Upper lobe of right lung (tissue), 1 donor: Measurements from ENCODE around the gene TRAF3. TPM values are rescaled to one million over a fixed set of nuclear protein-coding genes. Genes with fewer than 3 reads are reported as not detected.

Experiments
- ATAC-seq: fragments of 200-7000 bp; cut with Tn5 transposase; one replicate; pipeline ENCODE4 v1.9.1; 2020; ENCODE audit warnings: mild to moderate bottlenecking, moderate library complexity
- DNase-seq: peaks from one replicate; pipeline ENCODE4 v3.0.0-alpha.2; 2020
- H3K27ac ChIP-seq: fragments of 200-600 bp; one replicate; pipeline ENCODE4 v1.8.0; 2022
- H3K27me3 ChIP-seq: fragments of 200-600 bp; one replicate; pipeline ENCODE4 v1.8.0; 2022; ENCODE audit warnings: mild to moderate bottlenecking
- H3K36me3 ChIP-seq: fragments of 200-600 bp; one replicate; pipeline ENCODE4 v1.8.0; 2022
- H3K4me1 ChIP-seq: fragments of 200-600 bp; one replicate; pipeline ENCODE4 v1.8.0; 2022
- H3K4me3 ChIP-seq: fragments of 200-600 bp; one replicate; pipeline ENCODE4 v1.8.0; 2022; ENCODE audit warnings: mild to moderate bottlenecking
- H3K9me3 ChIP-seq: fragments of 200-600 bp; one replicate; pipeline ENCODE4 v1.8.0; 2022
- intact Hi-C: fragments of 100-400 bp; cut with DNase I; formaldehyde crosslinking; loops from one replicate; pipeline ENCODE4 v1.11.0; 2022
- total RNA-seq: library from RNA; stranded (reverse); fragmentation: NEBNext Ultra II Directional; extraction: Animal tissue kit (Norgen Biotek cat#: 25700); gene quantifications from one replicate; pipeline ENCODE4 v1.2.1, GENCODE V29; 2021
- TF ChIP-seq, protein P1 (sequence below): fragments of 200-600 bp; IDR thresholded peaks from one replicate; pipeline ENCODE4 v1.8.0; 2022; ENCODE audit warnings: antibody characterized with exemption
- donor health status: DM: no; HTN: yes; CAD: no; lungs with severe emphysema.

The TRAF3 gene
- total RNA-seq, 1 donor from 2014 or later = 22.3 TPM

DNA sequence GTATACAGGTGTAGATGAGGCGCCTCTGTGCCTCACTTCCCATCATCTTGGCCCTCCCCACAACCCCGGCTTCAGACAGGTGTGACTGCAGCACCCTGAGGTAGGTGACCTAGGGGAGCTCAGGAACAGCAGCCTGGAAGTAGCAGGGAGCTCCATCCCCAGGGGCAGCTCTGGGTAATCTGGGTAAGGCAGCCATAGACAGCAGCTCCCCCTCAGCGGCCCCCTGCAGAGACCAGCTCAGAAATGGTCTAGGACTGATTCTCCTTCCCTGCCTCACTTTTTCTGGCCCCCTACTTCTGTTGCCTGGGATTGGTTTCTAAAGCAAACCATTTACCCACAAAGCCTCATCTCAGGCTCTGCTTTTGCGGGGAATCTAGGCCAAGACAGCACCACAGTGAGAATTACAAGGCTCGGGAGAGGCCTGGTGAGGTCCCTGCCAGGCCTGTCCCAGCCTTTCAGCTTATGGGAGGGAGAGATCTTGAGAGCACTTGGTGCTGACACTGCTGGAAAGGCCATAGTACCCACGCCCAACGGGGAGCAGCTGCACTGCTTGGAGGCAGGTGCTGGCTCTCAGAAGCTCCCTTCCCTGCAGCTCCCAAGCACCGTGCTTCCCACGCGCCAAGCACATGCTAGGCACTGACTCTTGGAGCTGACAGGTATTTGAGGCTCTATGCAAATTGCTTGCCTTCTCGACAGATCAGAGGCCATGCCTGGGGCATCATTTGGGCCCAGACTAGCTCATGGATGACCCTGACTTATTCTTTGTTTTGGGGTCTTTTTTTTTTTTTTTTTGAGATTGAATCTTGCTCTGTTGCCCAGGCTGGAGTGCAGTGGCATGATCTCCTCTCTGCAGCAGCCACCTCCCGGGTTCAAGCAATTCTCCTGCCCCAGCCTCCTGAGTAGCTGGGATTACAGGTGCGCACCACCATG lies 45.1 kb upstream of the TRAF3 start:
- Histone ChIP-seq H3K9me3 (no peaks in the 10 kb centered on the region), H3K4me3 (no peak overlapping the region), H3K27ac (no peak overlapping the region), H3K27me3 (no peaks in the 10 kb centered on the region), H3K36me3 (peaks cover 27% of the 10 kb centered on the region), H3K4me1 (no peaks in the 10 kb centered on the region)
- DNase-seq (peak; percentile 46), ATAC-seq (peak; percentile 27)
- intact Hi-C loops = no loop called here
- TF ChIP-seq, protein P1, sequence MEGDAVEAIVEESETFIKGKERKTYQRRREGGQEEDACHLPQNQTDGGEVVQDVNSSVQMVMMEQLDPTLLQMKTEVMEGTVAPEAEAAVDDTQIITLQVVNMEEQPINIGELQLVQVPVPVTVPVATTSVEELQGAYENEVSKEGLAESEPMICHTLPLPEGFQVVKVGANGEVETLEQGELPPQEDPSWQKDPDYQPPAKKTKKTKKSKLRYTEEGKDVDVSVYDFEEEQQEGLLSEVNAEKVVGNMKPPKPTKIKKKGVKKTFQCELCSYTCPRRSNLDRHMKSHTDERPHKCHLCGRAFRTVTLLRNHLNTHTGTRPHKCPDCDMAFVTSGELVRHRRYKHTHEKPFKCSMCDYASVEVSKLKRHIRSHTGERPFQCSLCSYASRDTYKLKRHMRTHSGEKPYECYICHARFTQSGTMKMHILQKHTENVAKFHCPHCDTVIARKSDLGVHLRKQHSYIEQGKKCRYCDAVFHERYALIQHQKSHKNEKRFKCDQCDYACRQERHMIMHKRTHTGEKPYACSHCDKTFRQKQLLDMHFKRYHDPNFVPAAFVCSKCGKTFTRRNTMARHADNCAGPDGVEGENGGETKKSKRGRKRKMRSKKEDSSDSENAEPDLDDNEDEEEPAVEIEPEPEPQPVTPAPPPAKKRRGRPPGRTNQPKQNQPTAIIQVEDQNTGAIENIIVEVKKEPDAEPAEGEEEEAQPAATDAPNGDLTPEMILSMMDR = no peak

DNA sequence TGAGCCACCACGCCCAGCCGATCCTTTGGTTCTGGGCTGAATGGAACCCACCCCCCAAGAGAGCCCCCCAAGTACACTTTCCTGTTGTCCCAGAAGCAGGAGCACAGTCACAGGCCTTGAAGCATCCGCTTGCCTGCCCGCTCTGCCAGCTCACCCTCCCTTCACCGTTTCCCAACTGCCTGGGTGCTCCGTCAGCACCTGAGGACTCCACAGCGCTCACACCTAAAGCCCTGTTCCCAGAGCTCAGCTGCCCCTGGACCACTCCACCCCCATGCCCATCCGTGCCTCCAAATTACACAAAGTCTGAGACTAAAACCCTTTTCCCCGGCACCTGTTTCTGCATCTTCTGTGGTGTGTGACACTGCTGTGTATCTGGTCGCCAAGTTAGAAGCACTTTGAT lies 44.3 kb upstream of the TRAF3 start:
- Histone ChIP-seq H3K9me3 (no peaks in the 10 kb centered on the region), H3K4me1 (no peaks in the 10 kb centered on the region), H3K36me3 (peaks cover 19% of the 10 kb centered on the region), H3K27me3 (no peaks in the 10 kb centered on the region), H3K27ac (no peak overlapping the region), H3K4me3 (no peak overlapping the region)
- intact Hi-C loops = no loop called here
- no peak for ATAC-seq
- peak; percentile 44 for DNase-seq
- TF ChIP-seq, protein P1 = no peak

DNA sequence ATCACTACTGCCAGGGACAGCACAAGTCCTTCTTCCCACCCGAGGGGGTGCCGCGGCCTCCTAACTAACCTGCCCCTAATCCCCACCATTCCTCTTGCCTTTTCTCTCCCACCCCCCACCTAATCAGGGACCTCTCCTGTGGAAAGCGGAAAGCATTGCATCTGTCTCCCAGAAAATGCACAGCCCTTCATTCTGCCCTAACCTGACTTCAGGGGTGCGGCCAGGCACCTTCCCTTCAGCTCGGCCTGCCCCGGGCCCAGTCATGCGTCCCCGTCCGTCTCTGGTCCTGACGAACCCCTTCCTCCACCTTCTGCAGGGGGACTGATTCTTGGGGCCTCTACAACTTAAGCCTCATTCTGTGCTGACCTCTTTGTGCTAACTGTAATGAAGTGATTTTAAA lies 43.9 kb upstream of the TRAF3 start:
- Histone ChIP-seq H3K4me3 (no peak overlapping the region), H3K9me3 (no peaks in the 10 kb centered on the region), H3K27me3 (no peaks in the 10 kb centered on the region), H3K27ac (no peak overlapping the region), H3K4me1 (no peaks in the 10 kb centered on the region), H3K36me3 (peaks cover 15% of the 10 kb centered on the region)
- intact Hi-C loops = no loop called here
- peak; percentile 36 for DNase-seq
- no peak for ATAC-seq
- TF ChIP-seq, protein P1 = no peak

DNA sequence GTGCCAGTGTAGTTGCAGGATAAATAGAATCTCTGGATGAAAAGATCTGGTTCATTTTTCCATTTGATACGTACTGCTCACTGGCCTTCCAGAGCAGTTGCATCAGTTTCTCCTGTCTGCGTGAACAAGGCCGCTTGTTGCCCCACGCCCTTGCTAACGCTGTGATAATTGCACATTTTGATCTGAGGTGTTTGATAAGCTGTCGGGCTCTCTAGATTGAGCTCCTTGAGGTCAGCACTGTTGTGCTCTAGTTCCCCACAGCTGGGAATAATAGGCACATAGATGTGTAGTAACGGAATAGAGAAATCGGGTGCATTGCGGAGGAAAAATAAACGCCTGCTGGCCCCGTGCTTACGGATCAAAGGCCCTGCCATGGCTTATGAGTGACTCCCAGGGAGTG lies 42.8 kb upstream of the TRAF3 start:
- DNase-seq (peak; percentile 21), ATAC-seq (no peak)
- intact Hi-C loops = no loop called here
- Histone ChIP-seq H3K36me3 (peaks cover 4% of the 10 kb centered on the region), H3K9me3 (no peaks in the 10 kb centered on the region), H3K27me3 (no peaks in the 10 kb centered on the region), H3K27ac (no peak overlapping the region), H3K4me1 (no peaks in the 10 kb centered on the region), H3K4me3 (no peak overlapping the region)
- TF ChIP-seq, protein P1 = no peak

DNA sequence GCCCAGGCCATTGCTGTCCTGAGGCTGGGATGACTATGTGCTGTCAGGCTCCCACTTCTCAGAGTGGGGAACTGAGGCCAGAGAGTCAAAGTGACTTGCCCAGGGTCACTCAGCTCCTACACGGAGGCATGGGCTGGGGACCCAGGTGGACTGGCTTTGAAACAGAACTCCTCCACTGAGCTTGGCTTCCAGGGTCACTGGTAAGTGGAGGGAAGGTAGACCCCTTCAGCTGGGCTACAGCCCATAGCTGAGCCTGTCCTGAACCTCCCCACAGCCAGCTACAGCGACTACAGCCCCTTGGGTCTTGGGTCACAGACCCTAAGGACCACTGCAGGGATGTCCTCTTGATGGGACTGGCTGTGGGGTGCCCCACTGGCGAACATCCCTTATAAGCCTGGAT lies 40.3 kb upstream of the TRAF3 start:
- Histone ChIP-seq H3K4me3 (no peak overlapping the region), H3K27me3 (no peaks in the 10 kb centered on the region), H3K27ac (no peak overlapping the region), H3K9me3 (peaks cover 9% of the 10 kb centered on the region), H3K4me1 (no peaks in the 10 kb centered on the region), H3K36me3 (no peaks in the 10 kb centered on the region)
- intact Hi-C loops = no loop called here
- DNase-seq (no peak), ATAC-seq (no peak)
- TF ChIP-seq, protein P1 = no peak
